Hepatocyte (in vitro differentiated cells): ENCODE measurements around the gene ABCA12.

Experiments used
- EZH2 ChIP-seq: fragments of 200-600 bp; sonication (generic); IDR thresholded peaks from 2 replicates; pipeline ENCODE4 v1.6.1; 2016; ENCODE audit warnings: antibody characterized with exemption, mild to moderate bottlenecking, borderline replicate concordance
- TF ChIP-seq, protein P1 (sequence below): fragments of 200-600 bp; sonication (generic); IDR thresholded peaks from 2 replicates; pipeline ENCODE4 v1.5.1; 2016; ENCODE audit warnings: antibody characterized with exemption, mild to moderate bottlenecking; ENCODE audit not compliant: poor library complexity

DNA sequence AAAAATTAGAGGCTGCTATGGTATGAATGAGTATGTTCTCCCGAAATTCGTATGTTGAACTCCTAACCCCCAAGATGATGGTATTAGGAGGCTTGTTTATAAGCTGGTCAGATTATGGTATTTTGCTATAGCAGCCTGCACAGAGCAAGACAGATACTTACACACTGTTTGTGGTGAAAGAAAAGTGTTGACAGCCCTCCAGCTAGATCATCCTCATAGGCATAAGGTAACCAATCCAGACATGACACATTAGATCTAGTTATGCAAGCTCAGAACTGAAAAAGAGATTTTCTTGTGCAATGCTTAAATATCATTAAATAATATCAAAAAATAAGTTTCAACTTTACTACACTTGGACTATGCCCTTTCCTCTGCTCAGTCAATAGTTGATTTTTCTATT, 107.1 kb downstream of the ABCA12 start:
- TF ChIP-seq, protein P1, sequence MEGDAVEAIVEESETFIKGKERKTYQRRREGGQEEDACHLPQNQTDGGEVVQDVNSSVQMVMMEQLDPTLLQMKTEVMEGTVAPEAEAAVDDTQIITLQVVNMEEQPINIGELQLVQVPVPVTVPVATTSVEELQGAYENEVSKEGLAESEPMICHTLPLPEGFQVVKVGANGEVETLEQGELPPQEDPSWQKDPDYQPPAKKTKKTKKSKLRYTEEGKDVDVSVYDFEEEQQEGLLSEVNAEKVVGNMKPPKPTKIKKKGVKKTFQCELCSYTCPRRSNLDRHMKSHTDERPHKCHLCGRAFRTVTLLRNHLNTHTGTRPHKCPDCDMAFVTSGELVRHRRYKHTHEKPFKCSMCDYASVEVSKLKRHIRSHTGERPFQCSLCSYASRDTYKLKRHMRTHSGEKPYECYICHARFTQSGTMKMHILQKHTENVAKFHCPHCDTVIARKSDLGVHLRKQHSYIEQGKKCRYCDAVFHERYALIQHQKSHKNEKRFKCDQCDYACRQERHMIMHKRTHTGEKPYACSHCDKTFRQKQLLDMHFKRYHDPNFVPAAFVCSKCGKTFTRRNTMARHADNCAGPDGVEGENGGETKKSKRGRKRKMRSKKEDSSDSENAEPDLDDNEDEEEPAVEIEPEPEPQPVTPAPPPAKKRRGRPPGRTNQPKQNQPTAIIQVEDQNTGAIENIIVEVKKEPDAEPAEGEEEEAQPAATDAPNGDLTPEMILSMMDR = no peak
- TF ChIP-seq EZH2 = no peak
